ENCODE measurements around the gene EPHB1.
"Not testable (repeated sequence)": the region's sequence is repeated elsewhere in the genome, so short reads cannot be mapped to it uniquely, and the experiment has no call there.

Gene EPHB1

DNA sequence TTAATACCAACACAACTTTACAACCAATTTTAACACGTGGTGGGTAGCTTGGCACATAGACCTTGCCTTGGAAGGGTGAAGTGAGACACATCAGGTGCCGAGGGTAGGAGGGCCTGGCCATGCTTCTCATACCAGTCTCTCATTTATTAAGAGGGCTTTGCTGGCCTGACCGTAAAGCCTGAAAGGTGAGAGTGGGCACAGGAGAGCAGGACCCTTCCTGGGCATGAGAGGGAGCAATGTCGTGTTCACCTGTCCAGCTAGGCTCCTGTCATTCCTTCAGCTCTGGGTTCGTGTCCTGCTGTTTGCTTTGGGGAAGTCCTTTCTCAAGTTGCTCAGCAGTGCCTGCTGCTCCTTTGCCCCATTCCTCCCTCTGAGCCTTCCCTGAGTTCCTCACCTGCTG is 294.4 kb downstream of the EPHB1 start:
- DNase-seq = no peak

DNA sequence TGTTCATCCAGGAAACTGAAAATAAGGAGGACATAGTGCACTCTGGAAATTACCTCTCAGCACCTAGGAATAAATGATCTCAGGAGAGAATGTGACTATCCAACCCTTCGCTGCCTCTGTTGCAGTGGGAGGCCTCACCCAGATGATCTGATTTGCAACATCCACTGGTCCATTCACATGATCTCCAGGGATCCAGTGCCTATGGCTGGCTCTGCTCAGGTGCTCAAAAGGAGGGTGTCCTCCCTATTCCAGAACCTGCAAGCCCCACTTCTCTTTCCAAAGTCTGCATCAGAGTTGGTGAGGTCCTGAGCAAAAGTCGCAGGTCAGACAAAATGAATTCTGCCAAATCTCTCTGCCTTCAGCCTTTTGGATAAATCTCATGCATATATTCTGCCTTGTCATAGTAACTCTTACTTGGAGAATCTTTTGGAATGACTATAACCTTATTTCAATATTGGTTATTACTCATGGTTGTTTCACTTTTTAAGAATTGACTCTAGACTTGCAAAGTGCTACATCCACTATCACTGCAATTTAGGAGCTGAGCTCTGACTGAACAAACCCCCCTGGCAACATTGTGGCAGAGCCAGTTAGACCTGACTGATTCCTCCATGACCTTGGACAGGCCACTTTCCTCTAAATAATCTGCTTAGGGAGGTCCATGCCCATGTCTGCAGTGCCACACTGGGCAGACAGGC is 295.1 kb downstream of the EPHB1 start:
- no peak for DNase-seq

DNA sequence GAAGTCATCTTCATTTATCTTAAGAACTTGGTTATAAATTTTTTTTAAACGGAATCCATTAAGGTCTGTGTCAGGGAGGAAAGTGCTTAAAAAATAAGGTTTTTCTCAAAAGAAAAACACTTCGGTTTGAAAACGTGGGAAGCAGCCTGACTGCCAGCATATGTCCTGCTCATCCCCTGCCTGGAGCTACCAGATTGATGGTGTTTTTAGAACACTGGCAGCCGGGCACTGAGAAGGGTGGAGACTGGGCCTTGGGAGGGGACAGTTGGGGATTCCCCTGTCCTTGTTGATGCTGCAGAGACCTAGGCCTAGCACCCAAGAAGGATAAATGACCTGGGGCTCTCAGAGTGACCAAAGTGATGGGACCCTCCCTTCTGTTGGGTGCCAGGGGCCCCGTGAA is 296.9 kb downstream of the EPHB1 start:
- no peak for DNase-seq

DNA sequence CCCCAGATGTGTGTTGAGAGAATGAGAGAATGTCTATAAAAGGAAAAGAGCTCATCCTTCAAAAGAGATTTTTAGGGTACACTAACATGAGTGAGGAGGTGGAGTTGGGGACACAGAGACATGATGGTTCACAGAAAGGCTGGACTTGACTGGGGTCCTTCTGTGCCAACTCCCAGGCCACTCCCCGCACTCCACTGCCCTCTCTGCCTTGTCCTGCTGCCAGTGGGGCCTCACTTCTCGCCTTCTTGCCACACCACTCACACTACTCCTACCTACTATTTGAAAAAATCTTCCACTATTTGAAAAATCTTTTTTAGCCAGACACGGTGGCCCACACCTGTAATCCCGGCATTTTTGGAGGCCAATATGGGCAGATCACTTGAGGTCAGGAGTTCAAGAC is 298.1 kb downstream of the EPHB1 start:
- DNase-seq = no peak

DNA sequence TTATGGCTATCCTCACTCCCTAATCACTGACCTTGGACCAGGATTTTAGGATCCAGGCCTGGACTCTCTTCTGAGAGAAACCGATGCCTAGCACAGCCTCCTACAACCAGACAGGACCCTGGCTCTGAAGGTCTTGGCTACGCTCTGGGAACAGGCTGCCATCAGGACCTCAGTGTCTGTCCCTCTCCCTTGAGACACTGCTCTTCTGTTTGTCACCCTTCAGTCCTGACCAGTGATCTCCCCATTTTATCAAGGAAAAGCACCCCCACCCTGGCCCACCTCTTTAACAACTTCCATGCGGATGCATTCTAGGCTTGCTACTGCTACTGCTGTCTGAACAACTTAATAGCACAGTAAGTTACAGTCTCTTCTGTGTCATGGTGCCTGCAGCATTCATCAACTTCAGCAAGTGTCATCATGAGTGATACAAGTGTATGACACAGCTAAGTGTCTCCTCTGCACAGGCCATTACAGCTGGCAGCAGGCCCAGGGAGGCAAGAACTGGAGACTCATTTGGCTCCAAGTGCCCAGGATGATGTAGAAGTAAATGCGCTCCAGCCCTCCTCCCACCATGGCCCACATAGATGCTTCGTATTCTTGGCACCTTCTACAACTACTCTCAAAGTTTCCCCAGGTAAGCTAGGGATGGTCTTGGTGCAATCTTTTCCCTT is 302.4 kb downstream of the EPHB1 start:
- no peak for DNase-seq

DNA sequence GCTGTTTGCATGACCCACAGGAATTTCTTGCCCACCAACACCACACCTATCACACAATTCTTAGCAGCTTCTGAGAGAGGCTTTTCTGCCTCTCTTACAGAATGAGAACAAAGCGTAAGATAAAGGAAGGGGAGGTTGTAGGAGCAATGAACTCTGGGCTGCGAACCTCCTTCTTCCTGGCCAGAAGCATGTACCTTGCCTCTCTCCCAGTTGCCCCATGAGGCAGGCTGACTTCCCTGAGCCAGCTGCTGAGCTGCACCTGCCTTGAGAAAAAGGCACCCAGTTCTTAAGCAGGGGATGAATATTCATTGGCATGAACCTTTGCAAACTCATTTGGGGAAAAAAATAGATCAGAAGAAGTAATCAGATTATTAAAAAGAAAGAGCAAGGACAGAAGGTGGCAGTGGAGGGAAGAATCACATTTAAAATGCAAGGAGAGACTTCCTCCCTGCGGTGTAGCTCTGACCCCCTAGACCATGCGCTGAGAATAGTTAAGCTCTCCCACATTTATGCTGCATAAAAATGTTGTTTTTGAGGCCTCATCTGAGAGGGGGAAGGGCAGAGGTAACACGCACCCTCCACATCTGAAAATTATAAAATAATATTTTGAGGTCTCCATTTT is 304.8 kb downstream of the EPHB1 start:
- peak in 1 of 2 experiments; percentile 41 for DNase-seq

DNA sequence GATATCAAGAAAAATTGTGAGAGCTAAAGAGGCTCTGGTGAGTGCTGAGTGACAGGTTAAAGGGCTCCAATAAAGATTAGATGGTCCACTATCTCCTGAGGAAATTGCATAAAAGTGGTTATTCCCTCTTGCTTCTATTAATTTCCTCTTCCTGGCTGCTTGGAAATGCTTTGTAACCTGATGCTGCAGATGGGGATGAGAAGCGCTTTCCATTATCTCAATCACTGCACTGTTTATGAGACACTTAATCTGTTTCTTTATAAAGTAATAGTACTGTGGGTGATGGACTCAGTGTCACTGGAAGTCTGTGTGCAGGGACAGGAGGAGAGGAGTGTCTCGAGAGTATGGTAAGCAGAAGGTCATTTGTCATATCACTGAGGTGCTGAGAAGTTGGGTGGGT is 305.3 kb downstream of the EPHB1 start:
- DNase-seq = peak; percentile 17 to 55

DNA sequence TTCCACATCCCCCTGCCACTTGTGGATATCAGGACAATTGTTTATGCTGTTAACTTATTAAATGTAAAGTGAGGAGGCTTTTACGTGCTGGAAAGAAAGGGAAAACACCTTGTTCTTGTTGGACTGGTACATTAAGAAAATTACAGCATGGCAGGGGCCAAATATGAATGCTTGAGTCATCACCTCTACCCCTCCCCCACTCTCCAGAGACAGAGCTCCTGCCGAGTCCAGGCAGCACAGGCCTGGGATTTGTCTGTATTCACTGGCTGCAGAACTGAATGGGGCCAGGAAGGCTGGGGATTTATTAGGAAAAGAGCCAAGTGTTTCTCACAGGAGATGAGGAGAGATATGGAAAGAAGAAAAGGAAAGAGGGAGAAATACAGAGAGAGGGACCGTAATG is 308.9 kb downstream of the EPHB1 start:
- peak in 1 of 2 experiments; percentile 18 for DNase-seq

DNA sequence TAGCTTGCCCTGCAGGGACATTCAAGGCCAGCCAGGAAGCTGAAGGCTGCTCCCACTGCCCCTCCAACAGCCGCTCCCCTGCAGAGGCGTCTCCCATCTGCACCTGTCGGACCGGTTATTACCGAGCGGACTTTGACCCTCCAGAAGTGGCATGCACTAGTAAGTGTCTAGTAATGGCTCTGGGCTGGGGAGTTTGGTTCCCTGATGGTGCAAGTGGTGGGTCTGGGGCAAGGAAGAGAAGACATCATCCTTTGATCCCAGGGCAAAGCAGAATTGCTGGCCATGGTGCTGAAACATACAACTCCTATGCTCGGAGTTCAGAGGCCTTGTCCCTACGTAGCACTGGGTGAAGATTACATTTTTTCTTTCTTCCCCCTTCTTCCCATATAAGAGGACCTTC is 311.4 kb downstream of the EPHB1 start:
- DNase-seq = no peak

DNA sequence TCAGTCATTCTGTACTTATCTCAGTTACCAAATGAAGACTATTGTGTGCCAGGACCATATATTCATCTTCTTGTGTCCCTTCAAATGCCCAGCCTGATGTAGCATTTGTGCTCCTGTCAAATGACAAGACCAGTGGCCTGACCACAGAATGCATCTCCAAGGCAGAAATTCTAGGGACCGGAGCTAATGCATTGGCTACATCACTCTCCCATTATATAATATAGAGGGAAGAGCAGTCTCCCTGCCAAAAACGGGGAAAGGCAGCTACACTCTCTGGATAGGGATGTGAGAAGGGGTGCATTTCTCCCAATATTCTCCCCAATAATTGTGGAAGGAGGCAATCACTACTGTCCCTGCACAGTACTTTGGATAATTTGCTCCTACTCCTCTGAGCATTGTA is 312.0 kb downstream of the EPHB1 start:
- DNase-seq = no peak

DNA sequence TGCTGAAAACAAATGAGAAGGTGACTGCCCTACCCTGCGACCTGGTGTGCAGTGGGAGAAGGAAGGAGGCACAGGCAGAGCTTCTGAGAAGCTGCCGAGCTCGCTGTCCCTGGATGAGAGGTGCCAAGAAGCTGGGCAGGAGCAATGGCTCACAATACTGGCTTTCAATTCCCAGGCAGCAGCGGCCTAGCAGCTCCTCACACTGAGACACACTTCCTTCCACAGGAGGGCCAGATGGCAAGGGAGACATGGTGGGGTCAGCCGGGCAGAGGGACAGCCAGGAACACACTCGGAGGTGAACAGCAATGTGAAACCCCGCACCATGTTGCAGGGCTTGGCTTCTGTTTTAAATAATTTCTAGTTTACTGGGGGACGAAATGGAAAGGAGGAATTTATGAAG is 314.6 kb downstream of the EPHB1 start:
- peak in 1 of 2 experiments; percentile 23 for DNase-seq

DNA sequence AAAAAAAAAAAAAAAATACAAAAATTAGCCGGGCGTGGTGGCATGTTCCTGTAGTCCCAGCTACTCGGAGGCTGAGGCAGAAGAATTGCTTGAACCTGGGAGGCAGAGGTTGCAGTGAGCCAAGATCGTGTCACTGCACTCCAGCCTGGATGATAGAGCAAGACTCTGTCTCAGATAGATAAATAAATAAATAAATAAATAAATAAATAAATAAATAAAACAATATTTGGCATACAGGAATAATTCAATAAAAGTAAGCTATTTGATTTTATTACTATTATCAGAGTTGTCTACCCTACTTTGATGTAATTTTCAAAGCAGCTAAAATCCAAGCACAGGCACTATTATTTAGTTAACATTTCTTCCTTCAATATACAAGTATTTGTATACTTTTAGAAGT is 319.5 kb downstream of the EPHB1 start:
- DNase-seq = not testable (repeated sequence)

DNA sequence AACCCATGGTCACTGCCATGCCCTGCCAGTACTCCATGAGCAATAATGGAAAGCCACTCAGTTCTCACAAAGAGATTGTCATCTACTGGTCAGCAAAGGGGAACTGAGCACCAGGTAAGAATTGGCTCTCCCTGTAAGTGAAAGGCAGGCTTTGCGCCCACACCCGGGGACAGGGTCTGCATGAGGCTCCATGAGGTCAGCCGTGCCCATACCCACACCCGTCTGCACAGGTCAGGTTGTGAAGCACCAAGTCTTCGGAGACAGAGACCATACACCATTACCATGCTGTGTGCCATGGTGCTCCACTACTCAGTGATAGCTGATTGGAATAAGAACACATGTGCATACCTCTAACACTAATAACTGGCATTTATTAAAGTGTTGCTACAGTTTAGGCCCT is 322.9 kb downstream of the EPHB1 start:
- DNase-seq = no peak

DNA sequence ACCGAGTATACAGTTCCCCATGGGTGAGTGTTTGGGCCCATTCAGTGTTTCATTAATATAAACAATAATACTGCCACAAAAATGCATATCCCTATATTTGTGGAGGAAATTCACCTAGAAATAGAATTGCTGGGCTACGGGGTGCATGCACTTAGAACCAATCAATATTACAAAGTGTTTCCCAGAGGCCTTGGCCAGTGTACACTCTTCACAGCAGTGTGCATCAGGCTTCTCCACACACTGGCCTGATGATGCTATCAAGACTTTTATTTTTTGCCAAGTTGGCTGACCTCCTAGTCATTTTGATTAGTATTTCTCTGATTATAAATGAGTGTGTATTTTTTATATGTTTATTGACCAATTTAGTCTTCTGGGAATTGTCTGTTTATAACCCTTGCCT is 323.7 kb downstream of the EPHB1 start:
- no peak for DNase-seq

DNA sequence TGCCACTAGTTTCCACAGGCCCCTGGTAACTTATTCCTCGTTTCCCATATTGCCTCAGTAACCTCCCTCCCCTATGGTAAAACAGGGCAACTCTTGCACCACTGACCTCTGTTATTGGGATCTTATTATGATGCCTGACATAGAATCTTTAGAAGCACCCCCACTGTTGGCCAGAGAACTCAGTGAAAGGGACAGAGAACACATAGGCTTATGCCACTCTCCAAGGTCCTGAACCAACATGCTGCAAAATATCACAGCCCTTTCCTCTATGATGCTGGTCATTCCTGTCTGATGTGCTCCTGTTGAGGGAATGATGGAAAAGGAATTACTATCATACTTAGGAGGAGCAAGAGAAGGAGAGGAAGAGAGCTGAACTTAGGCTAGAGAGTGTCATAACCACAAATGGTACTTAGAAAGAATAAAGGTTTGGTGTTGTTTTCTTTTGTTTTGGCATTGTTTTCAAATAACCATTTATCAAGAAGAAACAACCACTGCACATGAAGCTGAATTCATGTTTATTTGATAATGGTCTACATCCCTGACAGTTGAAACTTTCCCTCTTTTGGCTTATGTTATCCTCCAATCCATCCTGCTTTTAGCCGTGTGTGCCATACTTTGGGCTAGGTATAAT is 330.2 kb downstream of the EPHB1 start:
- DNase-seq = no peak

DNA sequence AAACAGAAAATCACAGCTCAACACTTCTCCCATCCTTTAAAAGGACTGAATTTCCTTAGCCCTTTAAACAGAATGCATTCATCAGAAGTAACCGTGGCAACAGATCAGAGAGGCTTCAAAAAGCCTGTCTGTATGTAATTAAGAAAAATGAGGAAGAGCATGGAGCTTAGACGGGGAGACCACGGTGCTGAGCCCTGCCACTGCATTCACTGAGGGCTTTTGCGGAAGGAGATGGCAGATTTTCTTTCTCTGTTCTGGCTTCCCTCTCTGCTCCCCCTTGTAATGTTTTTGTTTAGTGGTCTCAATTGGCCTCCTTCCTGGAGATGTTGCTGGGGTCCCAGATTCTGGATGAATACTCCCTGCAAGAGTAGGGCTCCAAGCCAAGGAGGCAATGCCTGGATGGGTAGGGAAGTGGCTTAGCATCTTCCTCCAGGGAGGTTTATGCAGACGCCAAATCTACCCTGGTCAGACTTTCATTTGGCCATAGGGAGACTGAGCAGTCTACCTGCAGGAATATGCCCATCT is 332.9 kb downstream of the EPHB1 start:
- peak in 1 of 2 experiments; percentile 16 for DNase-seq

DNA sequence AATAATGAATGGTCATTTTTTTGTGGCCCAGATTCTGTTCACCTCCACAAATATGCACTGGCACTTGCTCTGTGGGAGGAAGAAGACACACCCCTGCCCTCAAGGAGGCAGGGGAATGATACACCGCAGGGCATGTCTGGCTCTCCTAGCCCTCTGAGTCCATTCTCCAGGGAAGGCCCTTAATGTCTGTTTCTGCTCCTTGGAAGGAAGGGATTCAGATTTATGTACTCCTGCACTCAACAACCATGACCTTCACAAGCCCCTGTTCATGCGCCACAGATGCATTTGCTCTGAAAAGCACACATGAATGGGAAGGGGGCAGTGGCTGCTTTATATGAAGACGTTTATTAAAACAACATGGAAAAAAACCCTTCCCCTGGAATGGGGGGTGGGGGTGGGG is 333.8 kb downstream of the EPHB1 start:
- no peak for DNase-seq

DNA sequence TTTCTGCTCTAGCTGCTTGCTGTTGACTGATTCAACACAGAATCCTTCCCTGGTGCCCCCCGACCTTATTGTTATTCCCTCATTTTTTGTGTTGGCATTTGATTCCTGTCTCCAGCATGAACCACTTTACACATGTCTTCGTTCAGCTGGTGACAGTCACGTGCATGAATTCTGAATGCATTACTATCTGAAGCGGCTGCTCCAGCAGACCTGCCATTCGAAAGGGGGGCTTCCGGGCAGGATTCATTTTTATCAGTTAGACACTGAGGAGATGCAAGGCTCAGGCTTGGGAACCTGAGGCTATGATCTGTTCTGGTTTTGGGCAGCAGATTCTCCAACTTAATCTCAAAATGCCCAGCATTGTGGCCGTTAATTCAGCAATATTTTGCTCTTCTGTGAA is 336.2 kb downstream of the EPHB1 start:
- DNase-seq = no peak

DNA sequence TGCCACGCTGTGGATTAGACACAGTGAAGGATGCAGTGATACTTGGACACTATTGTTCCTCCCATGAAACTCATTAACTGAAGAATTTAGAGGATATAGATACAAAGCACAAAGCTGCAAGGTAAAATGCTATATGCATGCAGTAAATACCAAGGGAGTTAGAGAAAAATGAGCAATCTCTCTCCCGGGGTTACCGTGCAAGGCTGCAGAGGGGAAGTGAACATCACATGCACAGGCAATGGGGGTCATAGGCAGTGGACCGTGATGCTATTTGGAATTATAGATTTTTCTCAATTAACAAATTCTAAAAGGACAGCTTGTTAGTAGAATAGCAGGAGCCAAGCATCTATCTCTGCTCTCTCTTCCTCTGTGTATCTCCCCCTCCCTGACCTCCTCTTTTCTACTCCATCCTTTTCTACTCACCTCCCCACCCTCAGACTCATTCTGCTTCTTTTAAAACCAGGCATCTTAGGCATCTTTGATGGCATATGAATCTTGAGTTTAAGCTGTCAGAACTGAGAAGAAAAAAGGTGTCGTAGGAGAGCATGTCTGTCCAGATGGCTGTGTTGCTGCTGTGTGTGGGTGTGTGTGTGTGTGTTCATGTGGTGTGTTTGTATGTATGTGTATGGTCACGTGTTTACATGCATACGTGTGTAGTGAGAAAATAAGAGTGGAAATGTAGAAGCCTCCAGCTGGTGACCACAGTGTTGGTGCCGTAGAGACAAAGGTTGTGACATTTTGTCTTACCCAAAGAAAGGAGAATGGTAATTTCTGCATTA is 339.0 kb downstream of the EPHB1 start:
- peak in 1 of 2 experiments; percentile 18 for DNase-seq

DNA sequence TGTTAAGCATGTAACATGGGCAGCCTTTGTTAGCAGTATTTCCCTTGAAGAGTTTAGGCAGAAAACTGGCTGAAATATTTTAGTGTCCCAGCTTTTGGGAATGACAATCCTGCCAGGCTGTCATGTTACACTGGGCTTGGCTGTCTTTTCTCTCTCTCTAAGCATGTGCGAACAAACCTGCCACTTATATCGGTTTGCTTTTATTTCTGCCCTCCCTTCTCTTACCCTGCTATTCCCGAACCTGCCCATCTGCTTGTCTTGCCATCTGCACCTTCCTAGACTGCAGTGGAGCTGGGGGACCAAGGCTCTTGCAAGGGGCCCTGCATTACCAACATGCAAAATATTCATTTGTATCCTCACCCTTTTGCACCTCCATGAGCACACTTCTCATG is 339.6 kb downstream of the EPHB1 start:
- DNase-seq = peak in 1 of 2 experiments; percentile 53

DNA sequence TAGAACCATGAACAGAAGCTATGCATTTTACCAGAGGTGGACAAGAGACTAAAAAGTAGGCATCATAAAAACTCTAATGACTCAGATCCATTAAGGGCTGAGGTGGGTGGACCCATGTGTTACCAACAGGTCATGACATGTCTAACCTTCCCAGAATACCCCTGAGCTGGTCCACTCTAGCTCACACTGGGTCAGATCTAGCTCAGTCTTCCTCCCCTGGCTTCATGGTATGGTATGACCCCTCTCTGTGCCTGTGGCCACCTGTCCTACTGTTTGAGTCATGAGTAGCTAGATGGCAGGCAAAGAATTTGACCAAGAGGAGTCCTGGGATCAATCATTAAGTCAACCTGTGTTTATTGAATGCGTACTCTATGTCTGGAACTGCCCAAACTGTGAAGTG is 340.4 kb downstream of the EPHB1 start:
- DNase-seq = no peak

DNA sequence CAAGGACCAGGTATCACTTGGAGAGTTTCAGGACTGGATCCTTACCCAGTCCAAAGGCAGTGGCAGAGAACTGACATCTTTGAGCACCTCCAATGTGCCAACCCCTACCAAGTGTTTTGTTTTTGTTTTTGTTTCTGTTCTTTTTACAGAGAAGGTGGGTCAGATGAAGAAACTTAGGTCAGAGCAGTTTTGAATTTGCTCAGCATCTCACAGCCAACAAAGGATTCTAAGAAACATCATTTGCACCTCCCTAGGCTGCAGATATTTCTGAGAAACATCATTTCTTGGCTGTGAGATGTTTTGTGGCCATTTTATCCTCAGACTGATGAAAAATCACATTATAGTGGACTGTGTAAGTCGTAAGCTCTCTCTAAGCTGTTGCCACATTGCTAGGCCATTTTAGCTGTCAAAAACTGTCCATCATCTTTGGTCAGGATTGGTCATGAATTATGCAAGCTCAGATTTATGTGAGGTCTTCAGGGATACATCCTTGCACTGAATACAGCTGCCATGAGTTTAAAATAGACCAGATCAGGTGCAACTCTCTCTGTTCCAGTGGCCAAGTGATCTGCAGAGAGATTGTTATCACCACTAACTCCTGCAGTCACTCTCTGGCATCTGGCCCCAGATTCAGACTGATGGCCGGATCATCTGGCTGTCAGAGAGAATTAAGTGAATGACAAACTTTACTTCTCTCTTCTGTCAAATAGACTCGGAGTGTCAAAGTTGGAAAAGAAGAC is 341.5 kb downstream of the EPHB1 start:
- no peak for DNase-seq

All from NCI-H524 (cell line).